K562 (cell line): ENCODE measurements around the gene CPNE6. TPM values are rescaled to one million over a fixed set of nuclear protein-coding genes. Genes with fewer than 3 reads are reported as not detected.
A peak's percentile ranks its signal among the peaks of the same experiment; 100 is the strongest.

Source experiments
- ARID3B ChIP-seq: fragments of 250-450 bp; sonication (Bioruptor Pico); IDR thresholded peaks from 2 replicates; pipeline ENCODE4 v1.4.0; 2020; ENCODE audit warnings: borderline replicate concordance
- FIP1L1 ChIP-seq: fragments of 200-400 bp; formaldehyde crosslinking; IDR thresholded peaks from 2 replicates; pipeline ENCODE4 v1.6.1; 2018; ENCODE audit warnings: mild to moderate bottlenecking, low read depth, low read length; ENCODE audit not compliant: poor library complexity, severe bottlenecking
- GABPA ChIP-seq: fragments of 200-800 bp; sonication (Bioruptor generic); conservative IDR thresholded peaks from 2 replicates; pipeline ENCODE4 v1.6.1; 2016; ENCODE audit warnings: low read depth, missing genetic modification characterization, missing compliant biosample characterization
- KAT2B ChIP-seq: IDR thresholded peaks from one replicate; pipeline ENCODE4 v1.6.1; 2012; ENCODE audit warnings: low read depth, mild to moderate bottlenecking, control low read depth, inconsistent platforms, low read length, moderate library complexity
- MAFK ChIP-seq: IDR thresholded peaks from 2 replicates; pipeline ENCODE4 v1.6.1; 2011; ENCODE audit warnings: low read length, improper control_type of control experiment
- NFATC3 ChIP-seq: fragments of 450-650 bp; IDR thresholded peaks from 2 replicates; pipeline ENCODE4 v1.6.1; 2017; ENCODE audit warnings: mild to moderate bottlenecking
- NR1H2 ChIP-seq: sonication (generic); formaldehyde crosslinking; IDR thresholded peaks from 2 replicates; pipeline ENCODE4 v1.4.0; 2020; ENCODE audit warnings: mild to moderate bottlenecking, missing genetic modification reagents
- OTX1 ChIP-seq: fragments of 450-650 bp; formaldehyde crosslinking; IDR thresholded peaks from 2 replicates; pipeline ENCODE4 v1.4.0; 2022; ENCODE audit warnings: mild to moderate bottlenecking
- PHTF2 ChIP-seq: fragments of 250-450 bp; sonication (Bioruptor Pico); IDR thresholded peaks from 2 replicates; pipeline ENCODE4 v1.5.0; 2021; ENCODE audit warnings: mild to moderate bottlenecking
- RBFOX2 ChIP-seq: fragments of 200-400 bp; formaldehyde crosslinking; IDR thresholded peaks from 2 replicates; pipeline ENCODE4 v1.6.1; 2017; ENCODE audit warnings: low read depth, mild to moderate bottlenecking, low read length, moderate library complexity
- RUNX1 ChIP-seq: sonication (generic); IDR thresholded peaks from 2 replicates; pipeline ENCODE4 v1.6.1; 2016; ENCODE audit warnings: antibody characterized with exemption, low read depth
- STAT5B ChIP-seq: fragments of 250-450 bp; sonication (Bioruptor Pico); IDR thresholded peaks from 2 replicates; pipeline ENCODE4 v1.8.0; 2021; ENCODE audit warnings: mild to moderate bottlenecking, inconsistent platforms
- TAF1 ChIP-seq: IDR thresholded peaks from 2 replicates; pipeline ENCODE4 v1.6.1; 2011; ENCODE audit warnings: mild to moderate bottlenecking, low read length, moderate library complexity; ENCODE audit not compliant: insufficient read depth, control insufficient read depth, severe bottlenecking; ENCODE audit errors: extremely low read depth
- TAF9B ChIP-seq: fragments of 450-650 bp; IDR thresholded peaks from 2 replicates; pipeline ENCODE4 v1.6.1; 2018; ENCODE audit warnings: mild to moderate bottlenecking; ENCODE audit not compliant: partially characterized antibody
- TSHZ1 ChIP-seq: fragments of 250-450 bp; sonication (Bioruptor Pico); IDR thresholded peaks from 2 replicates; pipeline ENCODE4 v1.4.0; 2020; ENCODE audit warnings: mild to moderate bottlenecking, moderate library complexity
- ZBED1 ChIP-seq: IDR thresholded peaks from 2 replicates; pipeline ENCODE4 v1.6.1; 2014
- ZNF766 ChIP-seq: fragments of 200-800 bp; sonication (Bioruptor generic); conservative IDR thresholded peaks from 2 replicates; pipeline ENCODE4 v1.6.1; 2016; ENCODE audit warnings: missing genetic modification characterization, missing compliant biosample characterization
- polyA plus RNA-seq, 8 experiments: library from polyadenylated mRNA; depleted of rRNA in 4 of 8; stranded (reverse) in 5 of 8; unstranded in 3 of 8; fragments of >200 nt; fragmentation: Nextera tagmentation in 2 of 8; fragmentation: Illumina TruSeq in 1 of 8; extraction: Ambion mirVana in 2 of 8; extraction: Trizol in 1 of 8; gene quantifications; 2 replicates each; pipeline versions ENCODE4 v1.2.1 to v1.2.3, GENCODE V29; 2011 to 2014; ENCODE audit warnings: inconsistent platforms in 1 of 8, missing spikeins in 1 of 8
- total RNA-seq, 7 experiments: library from RNA; depleted of rRNA in 6 of 7; stranded (reverse); fragments of >200 nt in 6 of 7; fragmentation: Illumina TruSeq in 2 of 7; extraction: Trizol in 2 of 7; gene quantifications; 2 replicates each; pipeline versions ENCODE4 v1.2.1 to v1.2.3, GENCODE V29; 2011 to 2021; ENCODE audit warnings: low replicate concordance in 1 of 7
- TF ChIP-seq, protein P1 (sequence below), 2 experiments: fragments of 250-450 bp in 1 of 2; fragments of 450-650 bp in 1 of 2; sonication (Bioruptor Pico) in 1 of 2; IDR thresholded peaks; 2 replicates each; pipeline versions ENCODE4 v1.6.1 to v1.8.0; 2016 to 2021; ENCODE audit warnings: mild to moderate bottlenecking in 2 of 2, moderate library complexity in 2 of 2, missing compliant biosample characterization in 1 of 2, missing genetic modification characterization in 1 of 2
- TF ChIP-seq, protein P2 (sequence below): fragments of 200-800 bp; sonication (Bioruptor generic); IDR thresholded peaks from 2 replicates; pipeline ENCODE4 v1.6.1; 2017; ENCODE audit warnings: missing genetic modification characterization, missing compliant biosample characterization

The CPNE6 gene
- total and polyA plus RNA-seq, 9 of the 15 experiments (the other 6 are each of a cell fraction or from before 2014, with no cell fraction given), result not detected

DNA sequence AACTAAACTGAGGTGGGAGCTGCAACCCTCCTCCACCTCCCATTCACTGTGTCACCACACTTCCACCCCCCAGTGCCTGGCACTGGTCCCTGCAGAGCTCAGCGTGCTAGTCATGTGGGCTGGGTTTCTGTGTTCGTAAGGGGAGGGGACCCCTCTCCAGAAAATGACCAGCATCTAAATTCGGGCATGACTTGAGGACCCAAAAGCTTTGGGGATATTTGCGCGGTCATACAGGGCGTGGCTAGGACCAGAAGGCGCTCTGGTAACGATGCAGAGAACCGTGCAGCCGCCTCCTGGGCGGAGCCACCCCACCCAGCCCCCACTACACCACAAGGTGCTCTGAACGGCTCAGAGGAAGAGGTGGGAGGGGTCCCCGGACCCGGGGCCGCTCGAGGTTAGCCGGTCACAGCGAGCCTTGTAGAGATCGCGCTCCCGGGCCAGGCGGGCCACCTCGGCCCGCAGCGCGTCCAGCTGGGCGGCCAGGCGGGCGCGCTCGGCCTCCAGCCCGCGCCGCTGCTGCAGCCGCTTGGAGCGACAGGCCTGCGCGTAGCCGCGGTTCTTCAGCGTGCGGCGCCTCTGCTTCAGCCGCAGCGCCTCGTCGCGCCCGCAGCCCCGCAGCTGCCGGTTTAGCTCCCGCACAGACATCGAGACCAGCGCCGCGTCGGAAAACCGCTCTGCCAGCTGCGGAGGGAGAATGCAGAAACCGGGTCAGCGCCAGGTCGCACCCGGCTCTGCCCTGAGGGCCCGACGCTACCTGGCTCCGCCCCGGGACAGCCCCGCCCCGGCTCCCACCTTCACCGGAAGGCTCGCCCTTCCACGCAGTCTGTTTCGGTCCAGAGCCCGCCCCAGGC lies 9.8 kb downstream of the CPNE6 start (continued):
- TF ChIP-seq, protein P1, sequence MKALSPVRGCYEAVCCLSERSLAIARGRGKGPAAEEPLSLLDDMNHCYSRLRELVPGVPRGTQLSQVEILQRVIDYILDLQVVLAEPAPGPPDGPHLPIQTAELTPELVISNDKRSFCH (CRISPR knock-in tag; IDR thresholded peaks at IDR 0.05), result no peak
- TF ChIP-seq, protein P1 (tag; IDR thresholded peaks at IDR 0.05), result peak; percentile 37; the same call in 1 of the 2 replicates
- no peak for TF ChIP-seq KAT2B
- no peak for TF ChIP-seq TSHZ1
- no peak for TF ChIP-seq PHTF2 (CRISPR knock-in tag)
- no peak for TF ChIP-seq OTX1 (CRISPR knock-in tag)
- 0 out of 2 replicates have a peak, but pooled peaks have one; percentile 35 for TF ChIP-seq GABPA (tag)
- no peak for TF ChIP-seq ZBED1
- TF ChIP-seq TAF9B, result no peak
- peak; percentile 76 for TF ChIP-seq RBFOX2
- TF ChIP-seq ZNF766, result no peak
- 0 out of 2 replicates have a peak, but pooled peaks have one; percentile 3 for TF ChIP-seq MAFK
- no peak for TF ChIP-seq ARID3B (CRISPR knock-in tag)
- no peak for TF ChIP-seq FIP1L1
- no peak for TF ChIP-seq NFATC3
- no peak for TF ChIP-seq NR1H2 (CRISPR knock-in tag)
- no peak for TF ChIP-seq TAF1
- no peak for TF ChIP-seq STAT5B (CRISPR knock-in tag)
- TF ChIP-seq, protein P2, sequence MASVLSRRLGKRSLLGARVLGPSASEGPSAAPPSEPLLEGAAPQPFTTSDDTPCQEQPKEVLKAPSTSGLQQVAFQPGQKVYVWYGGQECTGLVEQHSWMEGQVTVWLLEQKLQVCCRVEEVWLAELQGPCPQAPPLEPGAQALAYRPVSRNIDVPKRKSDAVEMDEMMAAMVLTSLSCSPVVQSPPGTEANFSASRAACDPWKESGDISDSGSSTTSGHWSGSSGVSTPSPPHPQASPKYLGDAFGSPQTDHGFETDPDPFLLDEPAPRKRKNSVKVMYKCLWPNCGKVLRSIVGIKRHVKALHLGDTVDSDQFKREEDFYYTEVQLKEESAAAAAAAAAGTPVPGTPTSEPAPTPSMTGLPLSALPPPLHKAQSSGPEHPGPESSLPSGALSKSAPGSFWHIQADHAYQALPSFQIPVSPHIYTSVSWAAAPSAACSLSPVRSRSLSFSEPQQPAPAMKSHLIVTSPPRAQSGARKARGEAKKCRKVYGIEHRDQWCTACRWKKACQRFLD (CRISPR knock-in tag), result no peak; the same call in 1 of the 2 replicates
- TF ChIP-seq RUNX1, result no peak
